SK-N-SH treated with all-trans-retinoic acid at 6 μM for 48 hours (cell line): ENCODE data around the gene RAB3GAP2.

ENCODE experiments used
- ESRRG ChIP-seq: fragments of 250-450 bp; sonication (Bioruptor Pico); IDR thresholded peaks from 2 replicates; pipeline ENCODE4 v1.6.1; 2021; ENCODE audit warnings: mild to moderate bottlenecking
- PATZ1 ChIP-seq: fragments of 250-450 bp; sonication (Bioruptor Pico); IDR thresholded peaks from 2 replicates; pipeline ENCODE4 v1.8.0; 2020; ENCODE audit warnings: mild to moderate bottlenecking, moderate library complexity, borderline replicate concordance
- POU6F1 ChIP-seq: fragments of 250-450 bp; sonication (Bioruptor Pico); IDR thresholded peaks from 2 replicates; pipeline ENCODE4 v1.8.0; 2021; ENCODE audit warnings: low read depth, mild to moderate bottlenecking, moderate library complexity, borderline replicate concordance
- PPARA ChIP-seq: fragments of 250-450 bp; sonication (Bioruptor Pico); IDR thresholded peaks from 2 replicates; pipeline ENCODE4 v1.5.0; 2020; ENCODE audit warnings: mild to moderate bottlenecking, borderline replicate concordance
- TOX ChIP-seq: fragments of 250-450 bp; sonication (Bioruptor Pico); IDR thresholded peaks from 2 replicates; pipeline ENCODE4 v1.8.0; 2021; ENCODE audit warnings: mild to moderate bottlenecking, moderate library complexity, borderline replicate concordance
- ZFP3 ChIP-seq: fragments of 250-450 bp; sonication (Bioruptor Pico); IDR thresholded peaks from 2 replicates; pipeline ENCODE4 v1.5.0; 2020; ENCODE audit warnings: mild to moderate bottlenecking, moderate library complexity
- ZNF70 ChIP-seq: fragments of 450-650 bp; formaldehyde crosslinking; IDR thresholded peaks from 2 replicates; pipeline ENCODE4 v1.5.0; 2020; ENCODE audit warnings: mild to moderate bottlenecking, moderate library complexity
- TF ChIP-seq, protein P1 (sequence below): fragments of 250-450 bp; sonication (Bioruptor Pico); IDR thresholded peaks from 2 replicates; pipeline ENCODE4 v1.5.1; 2020; ENCODE audit warnings: low read depth, mild to moderate bottlenecking, moderate library complexity

DNA sequence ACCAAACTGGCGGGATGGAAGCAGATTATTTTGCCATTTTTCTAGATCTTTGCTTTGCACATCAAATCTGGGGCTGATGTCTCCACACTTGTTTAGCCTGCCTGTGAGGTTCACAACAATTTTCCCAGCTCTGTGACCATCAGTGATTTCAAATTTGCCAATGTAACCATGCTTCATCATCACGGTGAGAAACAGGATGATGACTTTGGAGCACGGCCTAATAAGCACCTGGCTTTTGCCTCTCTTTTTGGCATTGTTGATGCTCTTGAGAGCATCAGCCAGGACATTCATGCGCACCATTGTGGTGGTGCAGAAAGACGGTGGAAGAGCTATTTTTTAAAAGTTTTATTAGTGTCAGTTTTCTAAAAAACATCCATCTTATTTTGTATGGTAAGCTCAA, 128.2 kb downstream of the RAB3GAP2 start:
- no peak for TF ChIP-seq PATZ1 (CRISPR knock-in tag)
- TF ChIP-seq, protein P1, sequence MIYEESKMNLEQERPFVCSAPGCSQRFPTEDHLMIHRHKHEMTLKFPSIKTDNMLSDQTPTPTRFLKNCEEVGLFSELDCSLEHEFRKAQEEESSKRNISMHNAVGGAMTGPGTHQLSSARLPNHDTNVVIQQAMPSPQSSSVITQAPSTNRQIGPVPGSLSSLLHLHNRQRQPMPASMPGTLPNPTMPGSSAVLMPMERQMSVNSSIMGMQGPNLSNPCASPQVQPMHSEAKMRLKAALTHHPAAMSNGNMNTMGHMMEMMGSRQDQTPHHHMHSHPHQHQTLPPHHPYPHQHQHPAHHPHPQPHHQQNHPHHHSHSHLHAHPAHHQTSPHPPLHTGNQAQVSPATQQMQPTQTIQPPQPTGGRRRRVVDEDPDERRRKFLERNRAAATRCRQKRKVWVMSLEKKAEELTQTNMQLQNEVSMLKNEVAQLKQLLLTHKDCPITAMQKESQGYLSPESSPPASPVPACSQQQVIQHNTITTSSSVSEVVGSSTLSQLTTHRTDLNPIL (CRISPR knock-in tag): no peak
- no peak for TF ChIP-seq POU6F1 (CRISPR knock-in tag)
- TF ChIP-seq ZNF70: no peak
- no peak for TF ChIP-seq TOX
- no peak for TF ChIP-seq ZFP3 (CRISPR knock-in tag)
- no peak for TF ChIP-seq ESRRG
- TF ChIP-seq PPARA: no peak
